Sigmoid colon (tissue), 3 donors: ENCODE measurements around the gene PLAC9.

ENCODE experiments used
- CTCF ChIP-seq, 4 experiments: fragments of 450-650 bp in 3 of 4; fragments of 200-600 bp in 1 of 4; IDR thresholded peaks; one replicate each; pipeline ENCODE4 v1.5.1; 2016 to 2019; ENCODE audit warnings: antibody characterized with exemption in 4 of 4, mild to moderate bottlenecking in 3 of 4, moderate library complexity in 2 of 4
- POLR2A ChIP-seq, 2 donors: fragments of 450-650 bp; IDR thresholded peaks; one replicate each; pipeline ENCODE4 v1.6.1; 2016; ENCODE audit warnings: antibody characterized with exemption in 2 of 2, mild to moderate bottlenecking in 2 of 2, moderate library complexity in 2 of 2

- TF ChIP-seq CTCF (IDR thresholded peaks at IDR 0.05) (no peak), POLR2A (IDR thresholded peaks at IDR 0.05) (no peak)
Measured at GRCh38 chr10:80158126-80158525, 25.6 kb downstream of the PLAC9 start.
